ENCODE data around the gene MATN1. TPM values are rescaled to one million over a fixed set of nuclear protein-coding genes. Genes with fewer than 3 reads are reported as not detected.

Gene MATN1
- total RNA-seq, 1 experiment from 2014 or later, result not detected

DNA sequence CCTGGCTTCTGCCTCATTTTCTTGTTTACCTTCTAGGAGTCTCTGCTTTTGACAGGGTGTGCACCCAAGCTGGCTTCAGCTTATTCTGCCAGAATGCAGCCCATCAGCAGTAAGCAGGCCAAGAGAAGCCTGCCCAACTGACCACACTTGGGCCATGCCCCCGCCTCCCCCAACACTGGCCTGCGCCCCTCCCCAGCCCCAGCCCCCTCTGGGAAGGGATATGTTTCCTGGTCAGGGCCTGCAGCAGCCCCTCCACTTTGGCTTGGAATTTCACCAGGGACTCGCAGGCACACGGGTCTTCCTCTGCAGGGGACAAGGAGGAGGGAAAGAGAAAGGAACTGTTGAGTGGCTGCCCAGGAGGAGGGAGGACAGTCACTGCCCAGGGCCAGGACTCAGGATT lies 9.4 kb downstream of the MATN1 start:
- Mint-ChIP-seq H3K4me3 (ENCODE audit: unreplicated experiment) (no peak overlapping the region), H3K27ac (ENCODE audit: unreplicated experiment) (no peak overlapping the region), H3K36me3 (ENCODE audit: insufficient read depth, unreplicated experiment) (peaks cover 8% of the 10 kb centered on the region), H3K4me1 (ENCODE audit: low read depth, unreplicated experiment) (no peaks in the 10 kb centered on the region), H3K9me3 (ENCODE audit: unreplicated experiment) (no peaks in the 10 kb centered on the region), H3K27me3 (ENCODE audit: insufficient read depth, unreplicated experiment) (peaks cover 10% of the 10 kb centered on the region)
- Histone ChIP-seq H3K4me3 (ENCODE audit: low read depth, low read length) (no peak overlapping the region), H3K9me3 (no peaks in the 10 kb centered on the region), H3K27me3 (replicated peaks; ENCODE audit: control insufficient read depth, insufficient read depth, low read length) (no peaks in the 10 kb centered on the region), H3K4me1 (no peaks in the 10 kb centered on the region), H3K36me3 (ENCODE audit: control insufficient read depth, insufficient read depth, low read length) (no peaks in the 10 kb centered on the region)
- no TSS peak for BruUV-seq (replicated peaks)
- TF ChIP-seq, protein P1, sequence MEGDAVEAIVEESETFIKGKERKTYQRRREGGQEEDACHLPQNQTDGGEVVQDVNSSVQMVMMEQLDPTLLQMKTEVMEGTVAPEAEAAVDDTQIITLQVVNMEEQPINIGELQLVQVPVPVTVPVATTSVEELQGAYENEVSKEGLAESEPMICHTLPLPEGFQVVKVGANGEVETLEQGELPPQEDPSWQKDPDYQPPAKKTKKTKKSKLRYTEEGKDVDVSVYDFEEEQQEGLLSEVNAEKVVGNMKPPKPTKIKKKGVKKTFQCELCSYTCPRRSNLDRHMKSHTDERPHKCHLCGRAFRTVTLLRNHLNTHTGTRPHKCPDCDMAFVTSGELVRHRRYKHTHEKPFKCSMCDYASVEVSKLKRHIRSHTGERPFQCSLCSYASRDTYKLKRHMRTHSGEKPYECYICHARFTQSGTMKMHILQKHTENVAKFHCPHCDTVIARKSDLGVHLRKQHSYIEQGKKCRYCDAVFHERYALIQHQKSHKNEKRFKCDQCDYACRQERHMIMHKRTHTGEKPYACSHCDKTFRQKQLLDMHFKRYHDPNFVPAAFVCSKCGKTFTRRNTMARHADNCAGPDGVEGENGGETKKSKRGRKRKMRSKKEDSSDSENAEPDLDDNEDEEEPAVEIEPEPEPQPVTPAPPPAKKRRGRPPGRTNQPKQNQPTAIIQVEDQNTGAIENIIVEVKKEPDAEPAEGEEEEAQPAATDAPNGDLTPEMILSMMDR (IDR thresholded peaks at IDR 0.05; ENCODE audit: insufficient read depth in 1 of 2, low read depth in 1 of 2, low read length in 1 of 2, severe bottlenecking in 1 of 2, unreplicated experiment in 1 of 2), result no peak
- ChIA-PET CTCF (no interaction called here), POLR2A (no interaction called here)
- intact Hi-C loops (cut with micrococcal nuclease; ENCODE audit: unreplicated experiment), result no loop called here
- DNase-seq, result no peak

DNA sequence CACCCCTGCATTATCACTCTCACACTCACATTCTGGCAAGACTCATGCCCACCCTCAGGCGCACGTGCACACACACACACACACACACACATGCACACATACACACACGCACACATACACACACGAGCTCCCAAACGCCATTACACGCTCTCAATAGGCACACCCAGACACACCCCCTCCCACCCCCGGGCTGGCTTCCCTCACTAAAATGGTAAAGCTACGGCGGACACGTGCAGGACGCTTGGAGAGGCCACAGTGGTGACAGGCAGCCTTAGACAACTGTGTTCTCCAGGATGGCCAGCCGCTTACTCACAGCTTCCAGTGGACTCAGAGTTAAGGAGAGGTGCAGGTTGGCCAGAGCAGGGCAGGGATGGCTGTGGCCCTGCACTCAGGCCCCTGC lies 10.1 kb downstream of the MATN1 start:
- intact Hi-C loops (cut with micrococcal nuclease; ENCODE audit: unreplicated experiment), result no loop called here
- ChIA-PET CTCF (no interaction called here), POLR2A (no interaction called here)
- Mint-ChIP-seq H3K4me3 (ENCODE audit: unreplicated experiment) (no peak overlapping the region), H3K9me3 (ENCODE audit: unreplicated experiment) (no peaks in the 10 kb centered on the region), H3K27me3 (ENCODE audit: insufficient read depth, unreplicated experiment) (peaks cover 10% of the 10 kb centered on the region), H3K4me1 (ENCODE audit: low read depth, unreplicated experiment) (no peaks in the 10 kb centered on the region), H3K36me3 (ENCODE audit: insufficient read depth, unreplicated experiment) (peaks cover 8% of the 10 kb centered on the region), H3K27ac (ENCODE audit: unreplicated experiment) (no peak overlapping the region)
- no peak overlapping the region for H3K4me3 ChIP-seq (ENCODE audit: low read depth, low read length)
- no peaks in the 10 kb centered on the region for H3K9me3 ChIP-seq
- TF ChIP-seq, protein P1 (IDR thresholded peaks at IDR 0.05; ENCODE audit: insufficient read depth in 1 of 2, low read depth in 1 of 2, low read length in 1 of 2, severe bottlenecking in 1 of 2, unreplicated experiment in 1 of 2), result no peak
- H3K27me3 ChIP-seq (replicated peaks; ENCODE audit: control insufficient read depth, insufficient read depth, low read length), result no peaks in the 10 kb centered on the region
- no peaks in the 10 kb centered on the region for H3K4me1 ChIP-seq
- H3K36me3 ChIP-seq (ENCODE audit: control insufficient read depth, insufficient read depth, low read length), result no peaks in the 10 kb centered on the region
- no peak for DNase-seq
- no TSS peak for BruUV-seq (replicated peaks)

DNA sequence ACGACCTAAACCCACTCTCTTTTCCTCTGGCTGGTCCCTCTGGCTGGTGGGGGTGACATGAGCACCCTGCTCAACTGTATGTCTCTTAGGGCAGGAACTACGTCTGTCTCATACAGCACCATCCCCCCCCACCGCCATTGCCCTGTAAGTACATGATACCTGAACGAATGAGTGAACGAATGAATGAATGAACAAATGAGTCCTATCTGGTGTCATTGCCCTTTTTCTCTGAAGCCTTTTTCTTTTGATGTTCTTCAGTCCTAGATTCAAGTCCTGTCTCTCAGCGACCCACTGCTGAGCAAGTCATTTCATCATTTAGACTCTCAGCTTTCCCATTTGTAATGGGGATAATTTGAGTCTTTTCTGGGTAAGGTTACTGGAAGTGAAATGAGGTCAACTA lies 10.8 kb downstream of the MATN1 start:
- BruUV-seq (replicated peaks), result no TSS peak
- intact Hi-C loops (cut with micrococcal nuclease; ENCODE audit: unreplicated experiment), result no loop called here
- H3K27me3 Mint-ChIP-seq (ENCODE audit: insufficient read depth, unreplicated experiment), result peaks cover 10% of the 10 kb centered on the region
- ChIA-PET POLR2A (no interaction called here), CTCF (no interaction called here)
- H3K4me1 ChIP-seq, result no peaks in the 10 kb centered on the region
- H3K4me3 Mint-ChIP-seq (ENCODE audit: unreplicated experiment), result no peak overlapping the region
- H3K36me3 ChIP-seq (ENCODE audit: control insufficient read depth, insufficient read depth, low read length), result no peaks in the 10 kb centered on the region
- H3K9me3 Mint-ChIP-seq (ENCODE audit: unreplicated experiment), result no peaks in the 10 kb centered on the region
- TF ChIP-seq, protein P1 (IDR thresholded peaks at IDR 0.05; ENCODE audit: insufficient read depth in 1 of 2, low read depth in 1 of 2, low read length in 1 of 2, severe bottlenecking in 1 of 2, unreplicated experiment in 1 of 2), result no peak
- no peaks in the 10 kb centered on the region for H3K27me3 ChIP-seq (replicated peaks; ENCODE audit: control insufficient read depth, insufficient read depth, low read length)
- peaks cover under 1% of the 10 kb centered on the region for H3K36me3 Mint-ChIP-seq (ENCODE audit: insufficient read depth, unreplicated experiment)
- no peaks in the 10 kb centered on the region for H3K9me3 ChIP-seq
- DNase-seq, result no peak
- no peak overlapping the region for H3K4me3 ChIP-seq (ENCODE audit: low read depth, low read length)
- H3K27ac Mint-ChIP-seq (ENCODE audit: unreplicated experiment), result no peak overlapping the region
- no peaks in the 10 kb centered on the region for H3K4me1 Mint-ChIP-seq (ENCODE audit: low read depth, unreplicated experiment)
